ENCODE results near the gene FHIT.

The FHIT gene

GRCh38 chr3:60073942-60074341 lies 1177.3 kb downstream of the FHIT start:
- no peak overlapping the region for H3K27ac ChIP-seq (ENCODE audit: low read length)

GRCh38 chr3:60073228-60073627 lies 1178.0 kb downstream of the FHIT start:
- Histone ChIP-seq H3K4me2 (ENCODE audit: low read length) (no peak overlapping the region), H2AFZ (ENCODE audit: low read depth, low read length) (no peak overlapping the region)

More at GRCh38 chr3:60073942-60074341, 1177.3 kb downstream of the FHIT start:
- Histone ChIP-seq H3K27me3 (ENCODE audit: low read depth, low read length) (0 out of 2 replicates have a peak, but pooled peaks cover 2% of the 10 kb centered on the region), H4K20me1 (ENCODE audit: insufficient read depth, low read length) (no peaks in the 10 kb centered on the region), H3K4me3 (ENCODE audit: low read length) (no peak overlapping the region), H3K9me3 (ENCODE audit: insufficient read depth, low read length) (no peaks in the 10 kb centered on the region), H3K36me3 (replicated peaks; ENCODE audit: low read depth, low read length) (no peaks in the 10 kb centered on the region), H3K4me2 (ENCODE audit: low read length) (no peak overlapping the region), H3K4me1 (ENCODE audit: low read length) (no peaks in the 10 kb centered on the region), H3K79me2 (ENCODE audit: low read length) (no peaks in the 10 kb centered on the region), H2AFZ (ENCODE audit: low read depth, low read length) (no peak overlapping the region), H3K9ac (ENCODE audit: low read length) (no peak overlapping the region)
- TF ChIP-seq EZH2phosphoT487 (IDR thresholded peaks at IDR 0.05; ENCODE audit: low read depth): no peak
- TF ChIP-seq, protein P1, sequence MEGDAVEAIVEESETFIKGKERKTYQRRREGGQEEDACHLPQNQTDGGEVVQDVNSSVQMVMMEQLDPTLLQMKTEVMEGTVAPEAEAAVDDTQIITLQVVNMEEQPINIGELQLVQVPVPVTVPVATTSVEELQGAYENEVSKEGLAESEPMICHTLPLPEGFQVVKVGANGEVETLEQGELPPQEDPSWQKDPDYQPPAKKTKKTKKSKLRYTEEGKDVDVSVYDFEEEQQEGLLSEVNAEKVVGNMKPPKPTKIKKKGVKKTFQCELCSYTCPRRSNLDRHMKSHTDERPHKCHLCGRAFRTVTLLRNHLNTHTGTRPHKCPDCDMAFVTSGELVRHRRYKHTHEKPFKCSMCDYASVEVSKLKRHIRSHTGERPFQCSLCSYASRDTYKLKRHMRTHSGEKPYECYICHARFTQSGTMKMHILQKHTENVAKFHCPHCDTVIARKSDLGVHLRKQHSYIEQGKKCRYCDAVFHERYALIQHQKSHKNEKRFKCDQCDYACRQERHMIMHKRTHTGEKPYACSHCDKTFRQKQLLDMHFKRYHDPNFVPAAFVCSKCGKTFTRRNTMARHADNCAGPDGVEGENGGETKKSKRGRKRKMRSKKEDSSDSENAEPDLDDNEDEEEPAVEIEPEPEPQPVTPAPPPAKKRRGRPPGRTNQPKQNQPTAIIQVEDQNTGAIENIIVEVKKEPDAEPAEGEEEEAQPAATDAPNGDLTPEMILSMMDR (IDR thresholded peaks at IDR 0.05; ENCODE audit: low read depth, low read length): no peak

DNA sequence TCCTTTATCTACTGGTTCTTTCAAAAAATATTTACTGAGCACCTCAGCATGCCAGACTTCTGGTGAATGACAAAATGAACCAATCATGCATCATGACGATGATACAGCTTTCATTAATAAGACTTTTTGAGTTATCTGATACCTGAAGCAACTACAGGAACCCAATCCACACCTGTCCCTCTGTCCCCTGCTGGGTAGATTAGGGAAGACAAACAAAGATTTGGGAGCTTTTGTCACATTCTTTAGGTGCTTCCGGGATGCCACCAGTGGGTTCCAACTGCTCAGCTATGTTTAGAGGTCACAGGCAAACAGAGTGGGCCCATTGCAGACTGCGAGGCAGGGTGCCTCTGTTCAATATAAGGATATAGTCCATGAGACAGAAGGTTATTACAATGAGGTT lies 1180.9 kb downstream of the FHIT start:
- H3K4me2 ChIP-seq (ENCODE audit: low read length): no peak overlapping the region
- no peak overlapping the region for H3K4me3 ChIP-seq (ENCODE audit: low read length)
- H2AFZ ChIP-seq (ENCODE audit: low read depth, low read length): no peak overlapping the region
- H3K79me2 ChIP-seq (ENCODE audit: low read length): no peaks in the 10 kb centered on the region
- no peaks in the 10 kb centered on the region for H3K27me3 ChIP-seq (ENCODE audit: low read depth, low read length)
- no peaks in the 10 kb centered on the region for H4K20me1 ChIP-seq (ENCODE audit: insufficient read depth, low read length)
- H3K36me3 ChIP-seq (replicated peaks; ENCODE audit: low read depth, low read length): no peaks in the 10 kb centered on the region
- no peak overlapping the region for H3K27ac ChIP-seq (ENCODE audit: low read length)
- H3K9ac ChIP-seq (ENCODE audit: low read length): no peak overlapping the region
- no peak for TF ChIP-seq EZH2phosphoT487 (IDR thresholded peaks at IDR 0.05; ENCODE audit: low read depth)
- TF ChIP-seq, protein P1 (IDR thresholded peaks at IDR 0.05; ENCODE audit: low read depth, low read length): no peak
- no peaks in the 10 kb centered on the region for H3K9me3 ChIP-seq (ENCODE audit: insufficient read depth, low read length)
- no peaks in the 10 kb centered on the region for H3K4me1 ChIP-seq (ENCODE audit: low read length)

More at GRCh38 chr3:60073228-60073627, 1178.0 kb downstream of the FHIT start:
- Histone ChIP-seq H3K4me1 (ENCODE audit: low read length) (no peaks in the 10 kb centered on the region), H3K79me2 (ENCODE audit: low read length) (no peaks in the 10 kb centered on the region), H3K9ac (ENCODE audit: low read length) (no peak overlapping the region), H3K9me3 (ENCODE audit: insufficient read depth, low read length) (no peaks in the 10 kb centered on the region), H3K36me3 (replicated peaks; ENCODE audit: low read depth, low read length) (no peaks in the 10 kb centered on the region), H3K4me3 (ENCODE audit: low read length) (no peak overlapping the region), H4K20me1 (ENCODE audit: insufficient read depth, low read length) (no peaks in the 10 kb centered on the region), H3K27ac (ENCODE audit: low read length) (no peak overlapping the region), H3K27me3 (ENCODE audit: low read depth, low read length) (no peaks in the 10 kb centered on the region)
- TF ChIP-seq, protein P1 (IDR thresholded peaks at IDR 0.05; ENCODE audit: low read depth, low read length): no peak
- no peak for TF ChIP-seq EZH2phosphoT487 (IDR thresholded peaks at IDR 0.05; ENCODE audit: low read depth)

DNA sequence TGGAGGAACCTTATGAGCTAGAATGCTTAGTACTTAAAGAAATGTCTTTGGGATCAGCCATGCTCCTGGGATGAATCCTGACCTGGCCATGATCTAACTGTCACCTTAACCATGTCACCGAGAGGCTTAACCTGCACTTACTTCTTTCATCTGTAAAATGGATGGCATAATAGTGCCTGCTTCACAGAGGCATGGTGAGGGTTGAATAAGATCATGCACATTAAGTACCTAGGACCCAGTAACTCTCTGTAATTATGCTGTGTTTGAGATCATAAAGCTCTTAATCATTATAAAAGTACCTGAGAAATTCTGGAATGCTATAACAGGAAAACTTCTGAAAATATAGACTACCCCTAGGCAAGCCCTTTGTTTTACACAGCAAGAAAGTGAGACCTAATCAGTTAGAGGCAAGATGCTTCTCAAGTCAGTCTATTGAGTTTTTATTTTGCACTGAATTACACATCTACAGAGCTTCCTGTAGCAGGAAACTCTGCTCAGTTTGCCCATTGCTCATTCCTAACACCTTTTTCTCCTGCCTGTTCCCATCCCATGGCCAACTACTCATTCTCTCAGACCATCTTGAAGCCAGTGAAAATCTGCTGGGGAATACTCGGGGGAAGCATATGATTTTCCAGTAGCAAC lies 1185.9 kb downstream of the FHIT start:
- no peaks in the 10 kb centered on the region for H3K9me3 ChIP-seq (ENCODE audit: insufficient read depth, low read length)
- no peak for TF ChIP-seq EZH2phosphoT487 (IDR thresholded peaks at IDR 0.05; ENCODE audit: low read depth)
- TF ChIP-seq, protein P1 (IDR thresholded peaks at IDR 0.05; ENCODE audit: low read depth, low read length): no peak

More for the DNA sequence above, 1185.9 kb downstream of the FHIT start:
- Histone ChIP-seq H2AFZ (ENCODE audit: low read depth, low read length) (no peak overlapping the region), H3K4me3 (ENCODE audit: low read length) (no peak overlapping the region), H3K27ac (ENCODE audit: low read length) (no peak overlapping the region), H3K9ac (ENCODE audit: low read length) (no peak overlapping the region), H3K4me1 (ENCODE audit: low read length) (no peaks in the 10 kb centered on the region), H3K27me3 (ENCODE audit: low read depth, low read length) (no peaks in the 10 kb centered on the region), H3K79me2 (ENCODE audit: low read length) (no peaks in the 10 kb centered on the region), H3K36me3 (replicated peaks; ENCODE audit: low read depth, low read length) (no peaks in the 10 kb centered on the region), H4K20me1 (ENCODE audit: insufficient read depth, low read length) (no peaks in the 10 kb centered on the region), H3K4me2 (ENCODE audit: low read length) (no peak overlapping the region)
